ENCODE measurements around the gene LILRB1.
"Not testable (repeated sequence)": the region's sequence is repeated elsewhere in the genome, so short reads cannot be mapped to it uniquely, and the experiment has no call there.

LILRB1 gene

DNA sequence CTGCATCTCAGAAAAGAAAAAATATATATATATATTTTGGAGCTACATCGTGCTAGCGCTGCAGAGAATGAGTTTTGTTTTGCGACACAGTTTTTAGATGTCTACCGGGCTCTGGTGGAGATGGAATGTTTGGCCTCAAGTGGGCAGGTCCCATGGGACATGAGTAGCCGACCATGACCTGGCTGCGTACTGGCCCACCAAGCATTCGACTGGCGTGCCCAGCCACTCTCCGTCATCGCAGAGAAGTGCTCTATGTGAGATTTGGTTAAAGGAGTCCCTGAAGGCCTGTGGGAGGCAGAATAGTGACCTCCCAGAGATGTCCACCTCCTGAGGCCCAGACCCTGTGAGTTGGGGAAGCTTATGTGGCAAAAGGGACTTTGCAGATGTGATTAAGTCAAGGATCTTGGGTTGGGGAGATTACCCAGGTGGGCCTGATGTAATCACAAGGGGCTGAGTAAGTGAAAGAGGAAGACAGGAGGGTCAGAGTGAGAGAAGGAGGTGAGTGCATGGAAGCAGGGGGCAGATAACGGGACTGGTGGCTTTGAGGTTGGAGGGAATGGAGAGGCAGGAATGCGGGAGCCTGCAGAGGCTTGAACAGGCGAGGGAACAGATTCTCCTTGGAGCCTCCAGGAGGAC lies 31.7 kb downstream of the LILRB1 start:
- no peak for DNase-seq (ENCODE audit: extremely low read depth in 1 of 2, low read depth in 1 of 2)

DNA sequence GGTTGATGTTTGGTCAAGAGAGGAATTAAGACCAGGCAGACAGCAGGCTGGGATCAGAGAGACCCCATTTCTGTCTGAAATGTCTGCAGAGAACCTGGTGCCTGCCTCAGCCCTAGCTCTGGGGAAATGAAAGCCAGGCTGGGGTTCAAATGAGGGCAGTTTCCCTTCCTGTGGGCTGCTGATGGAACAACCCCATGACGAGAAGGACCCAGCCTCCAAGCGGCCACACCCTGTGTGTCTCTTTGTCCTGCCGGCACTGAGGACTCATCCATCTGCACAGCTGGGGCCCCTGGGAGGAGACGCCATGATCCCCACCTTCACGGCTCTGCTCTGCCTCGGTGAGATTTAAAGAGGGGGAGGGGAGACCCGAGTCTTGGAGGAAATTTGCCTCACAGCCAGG lies 32.4 kb downstream of the LILRB1 start, which contains the start of gene LILRB4:
Gene LILRB4 (plus strand): TSS at position 256 of the 400 bp plus-strand sequence. CDS start 49 bp downstream, at position 305.
- no peak for DNase-seq (ENCODE audit: extremely low read depth in 1 of 2, low read depth in 1 of 2)

DNA sequence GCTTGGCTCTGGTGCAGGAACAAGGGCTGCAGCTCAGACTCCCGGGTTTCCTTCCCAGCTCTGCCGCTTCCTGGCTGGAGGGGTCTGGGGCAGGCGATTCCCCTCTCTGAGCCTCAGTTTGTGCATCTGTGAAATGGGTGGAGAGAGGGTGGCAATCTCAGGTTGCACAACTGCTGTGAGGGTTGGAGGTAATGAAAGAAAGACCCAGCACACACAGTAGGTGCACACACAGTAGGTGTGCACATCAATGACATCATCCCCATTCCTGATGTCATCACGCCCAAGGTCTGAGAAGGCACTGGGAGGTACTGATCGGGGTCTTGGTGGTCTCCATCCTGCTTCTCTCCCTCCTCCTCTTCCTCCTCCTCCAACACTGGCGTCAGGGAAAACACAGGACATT lies 35.2 kb downstream of the LILRB1 start:
- no peak for DNase-seq (ENCODE audit: extremely low read depth in 1 of 2, low read depth in 1 of 2)

DNA sequence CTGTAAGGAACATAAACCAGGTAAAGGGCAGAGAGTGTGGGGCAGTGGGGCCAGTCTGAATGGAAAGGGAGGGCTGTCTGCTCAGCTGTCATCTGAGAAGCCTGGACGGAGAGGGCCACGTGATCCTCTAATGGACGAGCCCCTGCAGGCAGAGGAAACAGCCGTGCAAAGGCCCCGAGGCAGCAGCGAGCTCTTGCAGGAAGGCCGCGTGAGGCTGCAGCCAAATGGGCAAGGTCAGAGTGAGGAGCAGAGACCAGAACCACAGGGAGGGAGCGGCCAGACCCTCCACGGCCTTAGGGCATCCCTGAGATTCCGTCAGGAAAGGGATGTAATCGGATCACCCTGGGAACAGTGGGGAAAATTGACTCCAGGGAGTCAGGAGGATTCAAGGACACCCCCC lies 36.9 kb downstream of the LILRB1 start:
- DNase-seq (ENCODE audit: extremely low read depth in 1 of 2, low read depth in 1 of 2) = no peak

DNA sequence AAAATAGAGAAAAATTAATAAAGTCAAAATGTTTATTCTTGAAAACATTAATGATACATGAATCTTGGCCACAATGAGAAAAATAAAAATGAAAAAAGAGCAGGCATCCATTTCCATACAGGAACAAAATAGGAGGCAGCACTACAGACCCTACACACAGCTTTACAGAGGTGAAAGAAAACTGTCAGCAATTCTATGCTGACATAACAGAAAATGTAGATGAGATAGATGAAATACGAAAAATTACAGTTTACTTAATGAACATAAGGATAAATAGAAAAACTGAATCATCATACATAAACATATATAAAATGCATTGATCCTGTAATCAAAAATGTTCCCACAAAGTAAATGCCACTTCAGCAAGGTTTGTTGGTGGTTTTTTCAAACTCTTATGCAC lies 38.1 kb downstream of the LILRB1 start:
- no peak for DNase-seq (ENCODE audit: extremely low read depth in 1 of 2, low read depth in 1 of 2)

DNA sequence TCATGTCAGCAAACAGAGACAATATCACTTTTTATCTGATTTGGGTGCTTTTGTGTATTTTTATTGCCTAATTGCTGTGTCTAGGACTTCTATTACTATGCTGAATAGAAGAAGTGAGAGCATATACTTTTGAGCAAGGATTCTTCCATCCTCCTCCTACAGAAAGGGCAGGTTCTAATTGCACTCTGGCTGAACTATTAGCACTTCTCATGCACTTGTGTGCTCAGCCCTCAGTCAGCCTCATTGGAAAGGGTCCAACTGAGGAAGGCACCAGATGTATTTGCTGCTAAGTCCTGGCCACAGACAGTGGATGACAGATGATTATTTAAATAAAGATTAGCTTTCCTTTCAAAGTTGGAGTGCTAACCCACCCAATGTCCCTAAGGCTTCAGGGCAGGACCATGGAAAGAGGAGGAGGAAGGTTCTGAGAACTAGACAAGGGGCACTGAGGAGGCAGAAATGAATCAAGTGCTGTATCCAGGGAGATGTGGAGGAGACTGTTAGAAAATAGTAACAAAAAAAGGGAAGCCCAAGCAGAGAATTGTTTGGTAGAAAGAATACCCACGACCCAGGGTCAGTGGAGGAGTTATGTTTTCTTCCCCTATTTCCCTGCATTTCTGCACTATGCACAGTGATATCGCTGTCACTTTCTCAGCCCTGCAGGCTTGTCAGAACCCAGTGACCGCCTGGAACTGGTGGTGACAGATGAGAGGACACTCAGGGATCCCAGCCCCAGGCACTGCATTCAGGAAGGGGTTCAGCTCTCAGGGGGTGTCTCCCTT lies 40.5 kb downstream of the LILRB1 start:
- no peak for DNase-seq (ENCODE audit: extremely low read depth in 1 of 2, low read depth in 1 of 2)

DNA sequence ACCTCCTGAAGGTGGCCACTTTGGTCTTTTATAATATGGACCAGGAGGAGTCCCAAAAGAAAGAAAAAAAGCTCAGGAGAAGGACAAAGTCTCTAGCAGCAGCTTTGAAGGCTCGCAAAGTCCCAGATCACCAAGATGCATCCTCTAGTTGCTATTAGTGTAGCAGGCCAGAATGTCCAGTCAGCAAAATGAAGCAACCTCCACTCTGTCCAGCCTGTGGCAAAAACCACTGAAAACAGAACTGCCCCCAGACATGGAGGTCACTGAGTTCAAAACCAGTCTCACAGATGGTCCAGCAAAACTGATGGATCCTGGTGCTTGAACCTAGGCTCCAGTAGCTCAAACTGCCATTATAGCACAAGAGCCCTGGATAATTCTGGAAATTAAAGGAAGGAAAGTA lies 42.9 kb downstream of the LILRB1 start:
- DNase-seq (ENCODE audit: extremely low read depth in 1 of 2, low read depth in 1 of 2) = no peak

DNA sequence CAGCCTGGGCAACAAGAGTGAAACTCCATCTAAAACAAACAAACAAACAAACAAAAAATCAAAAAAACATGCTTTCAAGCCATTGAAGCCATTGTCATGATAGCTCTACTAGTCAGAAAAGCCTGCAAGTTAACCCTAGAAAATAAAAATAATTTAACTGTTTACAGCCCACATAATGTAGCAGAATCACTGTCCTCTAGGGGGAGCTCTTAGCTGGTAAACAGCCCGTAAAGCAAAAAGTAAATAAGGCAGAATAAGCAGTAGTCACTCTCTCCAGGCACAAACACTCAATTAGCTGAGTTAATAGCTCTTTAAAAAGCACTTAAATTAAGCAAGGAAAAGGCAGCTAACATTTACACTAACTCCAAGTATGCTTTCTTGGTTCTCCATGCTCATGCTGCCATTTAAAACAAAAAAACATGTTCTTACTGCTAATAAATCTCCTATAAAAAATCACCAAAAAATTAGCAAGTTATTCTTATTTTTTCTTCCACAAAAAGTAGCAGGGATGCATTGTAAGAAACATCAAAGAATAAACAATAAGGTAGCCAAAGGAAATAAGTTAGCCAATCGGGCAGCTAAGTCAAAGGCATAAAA lies 43.8 kb downstream of the LILRB1 start:
- no peak for DNase-seq (ENCODE audit: extremely low read depth in 1 of 2, low read depth in 1 of 2)

DNA sequence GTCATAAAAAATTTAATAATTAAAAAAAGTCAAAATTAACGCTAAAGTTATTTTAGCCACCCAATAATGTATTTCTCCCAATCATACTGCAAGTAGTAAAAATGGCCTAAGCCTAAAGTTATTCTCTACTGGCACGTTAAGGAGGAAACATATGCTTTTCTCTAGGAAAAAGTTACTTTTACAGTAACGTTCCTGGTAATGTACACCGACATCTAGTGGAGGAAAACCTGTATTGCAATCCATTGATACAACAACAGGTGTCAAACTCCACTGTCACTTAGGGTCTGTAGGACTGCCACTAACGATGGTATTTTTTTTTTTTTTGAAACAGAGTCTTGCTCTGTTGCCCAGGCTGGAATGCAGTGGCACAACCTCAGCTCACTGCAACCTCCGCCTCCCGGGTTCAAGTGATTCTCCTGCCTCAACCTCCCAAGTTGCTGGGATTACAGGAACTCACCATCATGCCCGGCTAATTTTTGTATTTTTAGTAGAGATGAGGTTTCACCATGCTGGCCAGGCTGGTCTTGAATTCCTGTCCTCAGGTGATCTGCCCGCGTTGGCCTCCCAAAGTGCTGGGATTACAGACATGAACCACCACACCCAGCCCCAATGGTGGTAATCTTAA lies 46.0 kb downstream of the LILRB1 start:
- not testable (repeated sequence) for DNase-seq (ENCODE audit: extremely low read depth in 1 of 2, low read depth in 1 of 2)

DNA sequence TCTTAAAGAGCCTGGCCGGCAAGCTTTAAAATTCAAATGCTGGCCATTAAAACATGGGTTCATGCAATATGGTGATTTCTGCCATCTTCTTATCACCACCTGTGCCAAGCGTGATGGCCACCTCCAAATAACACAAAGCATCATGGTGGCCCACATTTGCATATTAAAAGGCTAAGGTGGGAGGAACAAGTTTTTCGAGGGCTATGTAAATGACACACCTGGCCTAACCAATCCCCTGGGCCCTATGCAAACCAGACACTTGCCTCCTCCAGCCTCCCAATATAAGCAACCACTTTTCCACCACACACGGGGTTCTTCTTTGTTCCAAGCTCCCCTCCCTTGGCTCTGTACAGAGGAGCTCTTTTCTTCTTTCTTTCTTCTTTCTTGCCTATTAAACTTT lies 46.9 kb downstream of the LILRB1 start:
- no peak for DNase-seq (ENCODE audit: extremely low read depth in 1 of 2, low read depth in 1 of 2)

DNA sequence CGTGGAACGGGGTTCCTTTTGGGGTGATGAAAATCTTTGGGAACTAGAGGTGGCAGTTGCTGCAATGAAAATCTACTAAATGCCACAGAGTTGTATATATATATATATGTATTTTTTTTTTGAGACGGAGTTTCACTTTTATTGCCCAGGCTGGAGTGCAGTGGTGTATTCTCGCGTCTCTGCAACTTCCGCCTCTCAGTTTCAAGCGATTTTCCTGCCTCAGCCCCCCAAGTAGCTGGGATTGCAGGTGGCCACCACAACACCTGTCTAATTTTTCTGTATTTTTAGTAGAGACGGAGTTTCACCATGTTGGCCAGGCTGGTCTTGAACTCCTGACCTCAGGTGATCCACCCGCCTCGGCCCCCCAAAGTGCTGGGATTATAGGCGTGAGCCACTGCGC lies 51.3 kb downstream of the LILRB1 start:
- not testable (repeated sequence) for DNase-seq (ENCODE audit: extremely low read depth in 1 of 2, low read depth in 1 of 2)

DNA sequence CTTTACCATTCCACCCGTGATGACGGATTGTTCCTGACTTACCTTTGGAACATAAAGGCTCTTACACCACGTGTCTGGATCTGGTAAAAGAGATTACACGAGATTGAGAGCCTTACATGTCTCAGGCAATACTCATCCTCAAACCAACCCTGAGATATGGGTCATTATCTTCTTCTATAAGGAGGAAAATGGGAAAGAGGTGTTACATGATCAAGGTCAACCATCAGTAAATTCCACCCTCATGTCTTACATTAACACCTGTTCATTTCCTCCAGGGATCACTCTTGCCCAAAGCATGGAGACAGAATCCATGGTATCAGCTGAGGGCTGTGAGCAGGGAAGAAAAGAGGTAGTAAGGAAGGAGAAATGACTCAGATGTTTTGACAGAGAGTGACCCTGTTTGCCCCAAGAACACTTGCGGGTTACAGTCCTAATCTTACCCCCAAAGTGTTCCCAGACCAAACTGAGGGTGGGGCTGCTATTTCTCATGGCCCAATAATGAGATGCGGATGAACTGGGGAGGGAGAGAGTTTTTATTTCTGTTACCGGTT lies 52.1 kb downstream of the LILRB1 start:
- DNase-seq (ENCODE audit: extremely low read depth in 1 of 2, low read depth in 1 of 2) = no peak

DNA sequence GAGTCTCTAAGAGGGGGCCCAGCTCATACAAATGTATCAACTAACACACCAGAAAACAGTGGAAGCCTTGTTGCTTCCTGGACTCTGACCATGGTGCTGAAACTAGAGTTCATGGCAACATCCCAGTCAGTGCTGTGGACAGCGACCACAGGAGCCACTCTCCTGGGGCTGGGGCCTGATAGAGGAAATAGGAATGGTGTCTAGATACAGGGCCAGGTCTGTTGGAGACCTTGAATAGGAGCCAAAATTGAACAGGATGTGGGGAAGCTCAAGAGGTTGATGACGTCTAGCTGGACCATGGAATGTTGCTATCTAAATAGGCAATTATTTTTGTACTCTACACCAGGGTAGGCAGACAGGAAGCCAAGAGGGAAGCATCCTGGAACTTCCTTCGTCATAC lies 54.2 kb downstream of the LILRB1 start:
- DNase-seq (ENCODE audit: extremely low read depth in 1 of 2, low read depth in 1 of 2) = no peak

Measured in stimulated activated CD8-positive, alpha-beta memory T cell treated with anti-CD3 and anti-CD28 coated beads, Interleukin-7, amount 100 ng/mL, for 48 hours (primary cell).